Lower leg skin (tissue), 4 donors: ENCODE measurements around the gene ASMTL. TPM values are rescaled to one million over a fixed set of nuclear protein-coding genes. Genes with fewer than 3 reads are reported as not detected.

Source experiments
- DNase-seq, 2 donors: peaks; one replicate each; pipeline ENCODE4 v3.0.0-alpha.2; 2019; ENCODE audit warnings: low spot score in 2 of 2
- H3K4me3 ChIP-seq: fragments of 200-600 bp; sonication (generic); 2 replicates; pipeline ENCODE4 v1.5.1; 2017; ENCODE audit warnings: mild to moderate bottlenecking, low read depth; ENCODE audit not compliant: poor library complexity, severe bottlenecking
- CTCF ChIP-seq, 3 donors: fragments of 450-650 bp; IDR thresholded peaks; one replicate each; pipeline ENCODE4 v1.5.1; 2016; ENCODE audit warnings: antibody characterized with exemption in 3 of 3, mild to moderate bottlenecking in 3 of 3, moderate library complexity in 2 of 3
- POLR2A ChIP-seq, 2 donors: fragments of 450-650 bp; IDR thresholded peaks; one replicate each; pipeline ENCODE4 v1.6.1; 2016 to 2017; ENCODE audit warnings: antibody characterized with exemption in 2 of 2, mild to moderate bottlenecking in 1 of 2, moderate library complexity in 1 of 2
- WGBS, 2 donors: methylation state at CpG; one replicate each; pipeline ENCODE4 v1.1.5; 2018; 5-methylcytosine and 5-hydroxymethylcytosine counted together
- intact Hi-C: fragments of 100-400 bp; cut with DNase I; formaldehyde crosslinking; loops from one replicate; pipeline ENCODE4 v1.15.0; 2023; ENCODE audit warnings: low total_unique reads
- total RNA-seq, 4 donors: library from RNA; depleted of rRNA; stranded (reverse); fragments of >200 nt; gene quantifications; one replicate each; pipeline ENCODE4 v1.1.0, GENCODE V29; 2016

The ASMTL gene
- total RNA-seq, 4 donors from 2014 or later, result 24.8 to 35.9 (median 30.1) TPM

- intact Hi-C loops, result no loop called here
- 67 to 80% methylated on average over 2 of the region's 2 CpGs for WGBS, 2 donors
- TF ChIP-seq CTCF (IDR thresholded peaks at IDR 0.05) (no peak), POLR2A (IDR thresholded peaks at IDR 0.05) (no peak)
- H3K4me3 ChIP-seq, result no peak overlapping the region
- no peak for DNase-seq
Measured at GRCh38 chrX:1360171-1360570, 92.5 kb downstream of the ASMTL start.

- intact Hi-C loops, result no loop called here
- no peak for DNase-seq
- WGBS, 2 donors, result 88 to 90% methylated on average over 4 of the region's 4 CpGs
- TF ChIP-seq CTCF (IDR thresholded peaks at IDR 0.05) (no peak), POLR2A (IDR thresholded peaks at IDR 0.05) (no peak)
- H3K4me3 ChIP-seq, result no peak overlapping the region
Measured at GRCh38 chrX:1359477-1359873, 93.2 kb downstream of the ASMTL start.

- DNase-seq, result no peak
- intact Hi-C loops, result no loop called here
- 81 to 85% methylated on average over 6 of the region's 6 CpGs for WGBS, 2 donors
Measured at GRCh38 chrX:1358793-1359476, 93.8 kb downstream of the ASMTL start.

GRCh38 chrX:1357993-1358392, 94.7 kb downstream of the ASMTL start:
- DNase-seq, result no peak
- no peak for TF ChIP-seq POLR2A (IDR thresholded peaks at IDR 0.05)
- TF ChIP-seq CTCF (IDR thresholded peaks at IDR 0.05), result no peak
- no peak overlapping the region for H3K4me3 ChIP-seq
- intact Hi-C loops, result no loop called here
- 92 to 95% methylated on average over 10 of the region's 10 CpGs for WGBS, 2 donors

More at GRCh38 chrX:1358793-1359476, 93.8 kb downstream of the ASMTL start:
- no peak overlapping the region for H3K4me3 ChIP-seq
- TF ChIP-seq POLR2A (IDR thresholded peaks at IDR 0.05), result no peak
- TF ChIP-seq CTCF (IDR thresholded peaks at IDR 0.05), result no peak

- no peak overlapping the region for H3K4me3 ChIP-seq
- no peak for DNase-seq
- intact Hi-C loops, result no loop called here
- TF ChIP-seq POLR2A (IDR thresholded peaks at IDR 0.05), result no peak
- TF ChIP-seq CTCF (IDR thresholded peaks at IDR 0.05), result no peak
- 42 to 48% methylated on average over 11 of the region's 11 CpGs for WGBS, 2 donors
Measured at GRCh38 chrX:1355131-1356046, 97.3 kb downstream of the ASMTL start.
